Astrocyte (in vitro differentiated cells and primary cell): ENCODE measurements around the gene NEURL3. TPM values are rescaled to one million over a fixed set of nuclear protein-coding genes. Genes with fewer than 3 reads are reported as not detected.

Source experiments
- DNase-seq: peaks from one replicate; pipeline ENCODE4 v3.0.0-alpha.2; 2010; ENCODE audit warnings: low read depth
- FAIRE-seq: peaks from 2 replicates; lab custom pipeline; 2011; peaks lifted over from hg19 to GRCh38; lab: Jason Lieb, UNC
- H2AFZ ChIP-seq: 2 replicates; pipeline ENCODE4 v1.6.0; 2012; ENCODE audit warnings: low read depth, low read length, inconsistent platforms
- H3K27ac ChIP-seq: 2 replicates; pipeline ENCODE4 v1.5.1; 2011; ENCODE audit warnings: low read depth, low read length, inconsistent platforms
- H3K27me3 ChIP-seq: 2 replicates; pipeline ENCODE4 v1.6.0; 2011; ENCODE audit warnings: low read length, inconsistent platforms; ENCODE audit not compliant: insufficient read depth
- H3K36me3 ChIP-seq: 2 replicates; pipeline ENCODE4 v1.5.1; 2011; ENCODE audit warnings: low read length, inconsistent platforms; ENCODE audit not compliant: insufficient read depth
- H3K4me1 ChIP-seq: 2 replicates; pipeline ENCODE4 v1.5.1; 2011; ENCODE audit warnings: low read length, inconsistent platforms; ENCODE audit not compliant: insufficient read depth
- H3K4me2 ChIP-seq: 2 replicates; pipeline ENCODE4 v1.6.0; 2012; ENCODE audit warnings: low read length, inconsistent platforms
- H3K4me3 ChIP-seq: 2 replicates; pipeline ENCODE4 v1.5.1; 2011; ENCODE audit warnings: low read depth, mild to moderate bottlenecking, low read length, inconsistent platforms; ENCODE audit not compliant: insufficient read depth
- H3K79me2 ChIP-seq: 2 replicates; pipeline ENCODE4 v1.6.0; 2012; ENCODE audit warnings: mild to moderate bottlenecking, low read length, inconsistent platforms; ENCODE audit not compliant: insufficient read depth
- H3K9ac ChIP-seq: 2 replicates; pipeline ENCODE4 v1.6.0; 2012; ENCODE audit warnings: mild to moderate bottlenecking, low read length, inconsistent platforms
- H3K9me3 ChIP-seq: 2 replicates; pipeline ENCODE4 v1.5.1; 2012; ENCODE audit warnings: low read depth, mild to moderate bottlenecking, low read length, inconsistent platforms; ENCODE audit not compliant: insufficient read depth
- H4K20me1 ChIP-seq: 2 replicates; pipeline ENCODE4 v1.6.0; 2012; ENCODE audit warnings: low read length, inconsistent platforms; ENCODE audit not compliant: insufficient read depth
- H3K27ac Mint-ChIP-seq: one replicate; pipeline ENCODE4 v1.8.0; 2021; ENCODE audit warnings: mild to moderate bottlenecking, mixed read lengths; ENCODE audit not compliant: unreplicated experiment
- H3K27me3 Mint-ChIP-seq: one replicate; pipeline ENCODE4 v1.8.0; 2021; ENCODE audit warnings: low read depth, mixed read lengths; ENCODE audit not compliant: unreplicated experiment
- H3K36me3 Mint-ChIP-seq: one replicate; pipeline ENCODE4 v1.8.0; 2021; ENCODE audit warnings: low read depth, mixed read lengths; ENCODE audit not compliant: unreplicated experiment
- H3K4me1 Mint-ChIP-seq: one replicate; pipeline ENCODE4 v1.8.0; 2021; ENCODE audit warnings: low read depth, mixed read lengths; ENCODE audit not compliant: unreplicated experiment
- H3K4me3 Mint-ChIP-seq: one replicate; pipeline ENCODE4 v1.8.0; 2021; ENCODE audit warnings: mild to moderate bottlenecking, moderate library complexity, mixed read lengths; ENCODE audit not compliant: unreplicated experiment
- H3K9me3 Mint-ChIP-seq: one replicate; pipeline ENCODE4 v1.8.0; 2021; ENCODE audit warnings: mild to moderate bottlenecking, mixed read lengths; ENCODE audit not compliant: unreplicated experiment
- CTCF ChIP-seq: IDR thresholded peaks from 2 replicates; pipeline ENCODE4 v1.5.1; 2011; ENCODE audit warnings: low read depth, mild to moderate bottlenecking, inconsistent platforms, low read length, moderate library complexity; ENCODE audit not compliant: insufficient read depth
- EZH2 ChIP-seq: IDR thresholded peaks from 2 replicates; pipeline ENCODE4 v1.6.1; 2012; ENCODE audit warnings: mild to moderate bottlenecking, low read length, inconsistent platforms; ENCODE audit not compliant: insufficient read depth
- total RNA-seq: library from RNA; stranded (reverse); gene quantifications from 2 replicates; pipeline ENCODE4 v1.2.1, GENCODE V29; 2021

NEURL3 gene
- total RNA-seq, 1 donor from 2014 or later = 0.34 TPM

DNA sequence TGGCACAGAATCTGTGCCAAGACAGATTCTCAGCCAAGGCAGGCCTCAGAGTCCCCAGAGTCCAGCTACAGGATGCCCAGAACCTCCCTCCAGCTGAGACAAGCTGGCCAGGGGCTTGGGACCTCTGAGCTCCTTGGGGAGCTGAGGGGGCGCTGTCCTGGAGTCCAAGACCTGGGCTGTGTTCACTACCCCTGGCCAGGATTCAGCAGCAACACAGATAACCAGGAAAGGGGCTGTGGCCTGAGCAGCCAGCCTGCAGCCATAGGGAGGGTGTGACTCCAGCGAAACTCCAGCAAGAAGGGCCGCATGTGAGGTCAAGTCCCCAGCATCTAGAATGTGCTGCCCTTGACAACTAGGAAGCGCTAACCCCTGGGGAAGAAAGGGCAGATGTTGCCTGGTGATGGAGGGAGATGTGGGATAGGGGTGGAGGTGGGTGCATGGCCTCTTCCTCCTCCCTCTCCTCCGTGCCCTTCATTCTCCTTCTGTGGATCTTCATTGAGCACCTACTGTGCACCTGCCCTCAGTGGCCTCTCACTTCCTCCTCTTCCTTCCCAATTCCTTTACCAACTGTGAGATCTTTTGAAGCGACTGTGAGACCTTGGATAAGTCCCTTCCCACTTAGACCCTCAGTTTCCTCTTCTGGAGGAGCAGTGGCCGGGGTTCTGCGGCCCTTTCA, 23.7 kb upstream of the NEURL3 start:
- TF ChIP-seq CTCF (no peak), EZH2 (no peak)
- Histone ChIP-seq H4K20me1 (no peaks in the 10 kb centered on the region), H3K9me3 (no peaks in the 10 kb centered on the region), H3K36me3 (no peaks in the 10 kb centered on the region), H2AFZ (peak overlapping the region; percentile 39), H3K4me2 (peak overlapping the region; percentile 91), H3K79me2 (no peaks in the 10 kb centered on the region), H3K27me3 (peaks cover 4% of the 10 kb centered on the region), H3K4me1 (peaks cover 42% of the 10 kb centered on the region), H3K27ac (no peak overlapping the region), H3K4me3 (no peak overlapping the region), H3K9ac (peak overlapping the region; percentile 77)
- H3K4me1 Mint-ChIP-seq = peaks cover 17% of the 10 kb centered on the region
- H3K27ac Mint-ChIP-seq = no peak overlapping the region
- H3K27me3 Mint-ChIP-seq = peaks cover 22% of the 10 kb centered on the region
- H3K36me3 Mint-ChIP-seq = no peaks in the 10 kb centered on the region
- peaks cover 3% of the 10 kb centered on the region for H3K9me3 Mint-ChIP-seq
- no peak for FAIRE-seq
- DNase-seq = no peak
- no peak overlapping the region for H3K4me3 Mint-ChIP-seq

- no peak for TF ChIP-seq CTCF
- TF ChIP-seq EZH2 = no peak
- H3K79me2 ChIP-seq = no peaks in the 10 kb centered on the region
These were observed 23.0 kb upstream of the NEURL3 start for GRCh38 chr2:96528006-96528699.

More at GRCh38 chr2:96528006-96528699, 23.0 kb upstream of the NEURL3 start:
- H3K4me2 ChIP-seq = peak overlapping the region; percentile 91
- H3K27ac Mint-ChIP-seq = peak overlapping the region; percentile 53
- no peaks in the 10 kb centered on the region for H3K36me3 Mint-ChIP-seq
- peaks cover 6% of the 10 kb centered on the region for H3K27me3 ChIP-seq
- peaks cover 23% of the 10 kb centered on the region for H3K27me3 Mint-ChIP-seq
- peak overlapping the region; percentile 45 for H3K4me3 Mint-ChIP-seq
- peak overlapping the region; percentile 77 for H3K9ac ChIP-seq
- H4K20me1 ChIP-seq = no peaks in the 10 kb centered on the region
- DNase-seq = peak; percentile 45
- H3K4me1 ChIP-seq = peaks cover 36% of the 10 kb centered on the region
- H3K4me1 Mint-ChIP-seq = peaks cover 15% of the 10 kb centered on the region
- FAIRE-seq = no peak
- no peaks in the 10 kb centered on the region for H3K36me3 ChIP-seq
- H3K4me3 ChIP-seq = peak overlapping the region; percentile 54
- peak overlapping the region; percentile 64 for H3K27ac ChIP-seq
- no peaks in the 10 kb centered on the region for H3K9me3 ChIP-seq
- peaks cover 3% of the 10 kb centered on the region for H3K9me3 Mint-ChIP-seq
- peak overlapping the region; percentile 68 for H2AFZ ChIP-seq
